ENCODE measurements around the gene RCL1.
"Not testable (repeated sequence)": the region's sequence is repeated elsewhere in the genome, so short reads cannot be mapped to it uniquely, and the experiment has no call there.

The RCL1 gene

GRCh38 chr9:4784403-4784802 lies 8.3 kb upstream of the RCL1 start:
- DNase-seq = no peak

- no peak for DNase-seq
These were observed 6.1 kb upstream of the RCL1 start for GRCh38 chr9:4786599-4786998.

- no peak for DNase-seq
These were observed 4.9 kb upstream of the RCL1 start for GRCh38 chr9:4787876-4788275.

GRCh38 chr9:4788703-4789102 lies 4.0 kb upstream of the RCL1 start:
- no peak for DNase-seq

- DNase-seq = no peak
These were observed 631 bp upstream of the RCL1 start for GRCh38 chr9:4792054-4792571.

- DNase-seq = peak; percentile 9
These were observed 983 bp downstream of the RCL1 start for GRCh38 chr9:4793459-4794395.

- no peak for DNase-seq
These were observed 1.9 kb downstream of the RCL1 start for GRCh38 chr9:4794691-4795090.

- DNase-seq = not testable (repeated sequence)
These were observed 2.4 kb downstream of the RCL1 start for GRCh38 chr9:4795108-4795507.

- DNase-seq = no peak
These were observed 3.8 kb downstream of the RCL1 start for GRCh38 chr9:4796530-4796929.

- peak; percentile 54 for DNase-seq
These were observed 4.5 kb downstream of the RCL1 start for GRCh38 chr9:4796988-4797853.

- no peak for DNase-seq
These were observed 5.1 kb downstream of the RCL1 start for GRCh38 chr9:4797854-4798150.

- no peak for DNase-seq
These were observed 5.7 kb downstream of the RCL1 start for GRCh38 chr9:4798281-4799032.

- no peak for DNase-seq
These were observed 6.3 kb downstream of the RCL1 start for GRCh38 chr9:4799033-4799430.

GRCh38 chr9:4799775-4800174 lies 7.0 kb downstream of the RCL1 start:
- DNase-seq = no peak

- DNase-seq = no peak
These were observed 8.4 kb downstream of the RCL1 start for GRCh38 chr9:4801156-4801555.

- DNase-seq = no peak
These were observed 11.2 kb downstream of the RCL1 start for GRCh38 chr9:4803670-4804530.

GRCh38 chr9:4804531-4805016 lies 11.8 kb downstream of the RCL1 start:
- no peak for DNase-seq

- DNase-seq = no peak
These were observed 12.6 kb downstream of the RCL1 start for GRCh38 chr9:4805191-4805918.

GRCh38 chr9:4810565-4810964 lies 17.8 kb downstream of the RCL1 start:
- no peak for DNase-seq

GRCh38 chr9:4811824-4812223 lies 19.1 kb downstream of the RCL1 start:
- DNase-seq = no peak

- peak; percentile 48 for DNase-seq
These were observed 20.1 kb downstream of the RCL1 start for GRCh38 chr9:4812858-4813257.

Measured in suppressor macrophage treated with lipopolysaccharide for 4 hours (primary cell).